HepG2 (cell line): Measurements from ENCODE around the gene TRIM36. TPM values are rescaled to one million over a fixed set of nuclear protein-coding genes. Genes with fewer than 3 reads are reported as not detected.
A peak's percentile ranks its signal among the peaks of the same experiment; 100 is the strongest.

Source experiments
- ATAC-seq: fragments of 200-7000 bp; cut with Tn5 transposase; 3 replicates; pipeline ENCODE4 v1.9.1; 2020; ENCODE audit warnings: mild to moderate bottlenecking, moderate library complexity
- BruUV-seq: library from RNA; stranded (reverse); fragments of 400-500 nt; replicated peaks from 2 replicates; lab custom pipeline; 2021; lab: Mats Ljungman, UMichigan
- CTCF ChIA-PET: fragments of 300-600 bp; formaldehyde crosslinking; extraction: SDS; loops from one replicate; lab custom pipeline; 2021; ENCODE audit warnings: low total read pairs, inconsistent platforms, low intra/inter-chr PET ratio; lab: Yijun Ruan, JAX
- POLR2A ChIA-PET: fragments of 350-600 bp; sonication (Branson Sonifier 250); formaldehyde crosslinking; loops from one replicate; lab custom pipeline; 2020; ENCODE audit warnings: antibody characterized with exemption, inconsistent platforms; lab: Yijun Ruan, JAX
- DNase-seq: peaks from one replicate; pipeline ENCODE4 v3.0.0-alpha.2; 2015; ENCODE audit warnings: low spot score
- FAIRE-seq: peaks from 3 replicates; lab custom pipeline; 2011; peaks lifted over from hg19 to GRCh38; lab: Jason Lieb, UNC
- H2AFZ ChIP-seq: one replicate; pipeline ENCODE4 v1.6.1; 2011; ENCODE audit warnings: low read length, inconsistent platforms
- H3K27ac ChIP-seq: fragments of 300-600 bp; 3 replicates; pipeline ENCODE4 v1.8.0; 2011; ENCODE audit warnings: mixed run types, mild to moderate bottlenecking, mixed read lengths, low read length, inconsistent platforms; ENCODE audit not compliant: insufficient read depth; ENCODE audit errors: extremely low read length
- H3K27me3 ChIP-seq, 2 experiments: fragments of 200-600 bp in 1 of 2; 2 replicates in 1 of 2; 3 replicates in 1 of 2; pipeline versions ENCODE4 v1.6.0 to v1.8.0; 2011; ENCODE audit warnings: low read length in 2 of 2, mild to moderate bottlenecking in 2 of 2, moderate library complexity in 2 of 2, inconsistent platforms in 1 of 2; ENCODE audit not compliant: insufficient read depth in 2 of 2, control insufficient read depth in 1 of 2
- H3K36me3 ChIP-seq, 2 experiments: fragments of 200-600 bp in 1 of 2; replicated peaks in 1 of 2; 2 replicates in 1 of 2; 3 replicates in 1 of 2; pipeline versions ENCODE4 v1.5.1 to v1.8.0; 2011; ENCODE audit warnings: low read length in 2 of 2, inconsistent platforms in 1 of 2; ENCODE audit not compliant: insufficient read depth in 2 of 2, control insufficient read depth in 1 of 2
- H3K4me1 ChIP-seq: 2 replicates; pipeline ENCODE4 v1.5.1; 2012; ENCODE audit warnings: low read length, inconsistent platforms; ENCODE audit not compliant: insufficient read depth
- H3K4me2 ChIP-seq: 2 replicates; pipeline ENCODE4 v1.6.0; 2011; ENCODE audit warnings: low read depth, low read length, inconsistent platforms
- H3K4me3 ChIP-seq, 3 experiments: fragments of 200-600 bp in 1 of 3; sonication (generic), shearing (Covaris generic) in 1 of 3; replicated peaks in 1 of 3; 2 replicates each; pipeline ENCODE4 v1.5.1; 2011 to 2016; ENCODE audit warnings: low read length in 3 of 3, inconsistent platforms in 2 of 3, low read depth in 2 of 3, mild to moderate bottlenecking in 2 of 3, control low read depth in 1 of 3, mixed read lengths in 1 of 3; ENCODE audit not compliant: insufficient read depth in 1 of 3
- H3K79me2 ChIP-seq: one replicate; pipeline ENCODE4 v1.6.1; 2011; ENCODE audit warnings: low read length, inconsistent platforms; ENCODE audit not compliant: insufficient read depth
- H3K9ac ChIP-seq: 2 replicates; pipeline ENCODE4 v1.6.0; 2011; ENCODE audit warnings: mild to moderate bottlenecking, low read depth, low read length, inconsistent platforms; ENCODE audit not compliant: insufficient read depth
- H3K9me3 ChIP-seq: 2 replicates; pipeline ENCODE4 v1.5.1; 2012; ENCODE audit warnings: mild to moderate bottlenecking, low read length
- H4K20me1 ChIP-seq: 2 replicates; pipeline ENCODE4 v1.6.0; 2011; ENCODE audit warnings: inconsistent platforms, mild to moderate bottlenecking, low read length, moderate library complexity; ENCODE audit not compliant: insufficient read depth
- FOXC1 ChIP-seq: sonication (generic); formaldehyde crosslinking; IDR thresholded peaks from 2 replicates; pipeline ENCODE4 v1.8.0; 2022; ENCODE audit warnings: mild to moderate bottlenecking, missing genetic modification reagents, borderline replicate concordance
- GABPB1 ChIP-seq: IDR thresholded peaks from 2 replicates; pipeline ENCODE4 v1.6.1; 2016; ENCODE audit warnings: mild to moderate bottlenecking, missing genetic modification reagents, moderate library complexity, missing compliant biosample characterization
- GTF2F1 ChIP-seq: fragments of 150-350 bp; IDR thresholded peaks from 2 replicates; pipeline ENCODE4 v1.6.1; 2014; ENCODE audit warnings: low read length
- HIVEP1 ChIP-seq: sonication (generic); formaldehyde crosslinking; IDR thresholded peaks from 2 replicates; pipeline ENCODE4 v1.4.0; 2020; ENCODE audit warnings: mild to moderate bottlenecking, missing genetic modification reagents
- HNF4G ChIP-seq, 2 experiments: sonication (generic) in 1 of 2; formaldehyde crosslinking in 1 of 2; IDR thresholded peaks; 2 replicates each; pipeline versions ENCODE4 v1.4.0 to v1.6.1; 2011 to 2020; ENCODE audit warnings: borderline replicate concordance in 2 of 2, low read depth in 2 of 2, mild to moderate bottlenecking in 2 of 2, low read length in 1 of 2, missing genetic modification reagents in 1 of 2, moderate library complexity in 1 of 2
- ISL2 ChIP-seq: sonication (generic); formaldehyde crosslinking; IDR thresholded peaks from 2 replicates; pipeline ENCODE4 v1.5.0; 2020; ENCODE audit warnings: missing genetic modification reagents
- KAT2B ChIP-seq: fragments of 150-350 bp; IDR thresholded peaks from 2 replicates; pipeline ENCODE4 v1.6.1; 2014; ENCODE audit warnings: low read depth, low read length, borderline replicate concordance
- NFIC ChIP-seq: IDR thresholded peaks from 2 replicates; pipeline ENCODE4 v1.6.1; 2012; ENCODE audit warnings: mild to moderate bottlenecking, low read length, inconsistent platforms
- PCBP2 ChIP-seq: fragments of 200-400 bp; formaldehyde crosslinking; optimal IDR thresholded peaks from 2 replicates; pipeline ENCODE3; 2018; ENCODE audit warnings: low read length, low read depth; ENCODE audit not compliant: poor library complexity, severe bottlenecking
- RFXAP ChIP-seq: sonication (generic); formaldehyde crosslinking; IDR thresholded peaks from 2 replicates; pipeline ENCODE4 v1.4.0; 2020; ENCODE audit warnings: missing genetic modification reagents, borderline replicate concordance
- SMARCE1 ChIP-seq: fragments of 450-650 bp; IDR thresholded peaks from 2 replicates; pipeline ENCODE4 v1.6.1; 2017; ENCODE audit warnings: borderline replicate concordance
- SP4 ChIP-seq: sonication (generic); formaldehyde crosslinking; IDR thresholded peaks from 2 replicates; pipeline ENCODE4 v1.8.1; 2023; ENCODE audit warnings: mild to moderate bottlenecking, missing genetic modification reagents
- ZFP82 ChIP-seq: sonication (generic); formaldehyde crosslinking; IDR thresholded peaks from 2 replicates; pipeline ENCODE4 v1.5.1; 2020; ENCODE audit warnings: mild to moderate bottlenecking, missing genetic modification reagents, borderline replicate concordance
- ZNF292 ChIP-seq: sonication (generic); formaldehyde crosslinking; IDR thresholded peaks from 2 replicates; pipeline ENCODE4 v1.8.1; 2022; ENCODE audit warnings: mild to moderate bottlenecking, low read depth, missing genetic modification reagents, borderline replicate concordance
- WGBS: methylation state at CpG from one replicate; pipeline ENCODE4 v1.1.6; 2017; ENCODE audit warnings: low lambda C conversion rate; 5-methylcytosine and 5-hydroxymethylcytosine counted together
- in situ Hi-C: cut with HindIII; loops from 2 replicates; pipeline ENCODE4 v1.10.0; 2017; ENCODE audit warnings: low pct_unique_long_range_greater_than_20kb; ENCODE audit not compliant: extremely low pct_ligation_motif_present
- intact Hi-C: fragments of 100-400 bp; cut with micrococcal nuclease; formaldehyde crosslinking; loops from one replicate; pipeline ENCODE4 v1.10.0; 2022; ENCODE audit not compliant: unreplicated experiment
- polyA plus RNA-seq, 8 experiments: library from polyadenylated mRNA; depleted of rRNA in 3 of 8; stranded (reverse) in 7 of 8; unstranded in 1 of 8; fragments of >200 nt; fragmentation: Illumina TruSeq in 4 of 8; extraction: Trizol in 4 of 8; gene quantifications; 2 replicates each; pipeline versions ENCODE4 v1.2.1 to v1.2.3, GENCODE V29; 2011 to 2016; ENCODE audit warnings: low read depth in 4 of 8, missing spikeins in 1 of 8, mixed read lengths in 1 of 8; ENCODE audit not compliant: insufficient read depth in 1 of 8
- total RNA-seq, 5 experiments: library from RNA; depleted of rRNA; stranded (reverse); fragments of >200 nt; fragmentation: Illumina TruSeq; extraction: Trizol; gene quantifications; 2 replicates each; pipeline ENCODE4 v1.2.3, GENCODE V29; 2016; ENCODE audit warnings: low read depth in 1 of 5
- TF ChIP-seq, protein P1 (sequence below): sonication (generic); formaldehyde crosslinking; IDR thresholded peaks from 2 replicates; pipeline ENCODE4 v1.4.0; 2020; ENCODE audit warnings: missing genetic modification reagents

Gene TRIM36
- total and polyA plus RNA-seq, 2 of the 13 experiments (the other 11 are each of a cell fraction or from before 2014, with no cell fraction given): 1.7 to 2.4 TPM

- in situ Hi-C loops: no loop called here
- TF ChIP-seq GTF2F1: no peak
- BruUV-seq: no TSS peak
- Histone ChIP-seq H3K79me2 (no peaks in the 10 kb centered on the region), H3K4me2 (no peak overlapping the region), H3K4me1 (no peaks in the 10 kb centered on the region), H3K4me3 (no peak overlapping the region), H3K27me3 (no peaks in the 10 kb centered on the region), H4K20me1 (no peaks in the 10 kb centered on the region), H2AFZ (no peak overlapping the region), H3K36me3 (no peaks in the 10 kb centered on the region), H3K9ac (no peak overlapping the region), H3K27ac (no peak overlapping the region), H3K9me3 (no peaks in the 10 kb centered on the region)
- WGBS: 40% methylated on average over 1 of the region's 1 CpG
- CTCF ChIA-PET: no interaction called here
- FAIRE-seq: peak; percentile 44
- intact Hi-C loops: no loop called here
- no peak for DNase-seq
- POLR2A ChIA-PET: no interaction called here
- ATAC-seq: no peak
These were observed 45.0 kb downstream of the TRIM36 start for GRCh38 chr5:115124741-115125140.

DNA sequence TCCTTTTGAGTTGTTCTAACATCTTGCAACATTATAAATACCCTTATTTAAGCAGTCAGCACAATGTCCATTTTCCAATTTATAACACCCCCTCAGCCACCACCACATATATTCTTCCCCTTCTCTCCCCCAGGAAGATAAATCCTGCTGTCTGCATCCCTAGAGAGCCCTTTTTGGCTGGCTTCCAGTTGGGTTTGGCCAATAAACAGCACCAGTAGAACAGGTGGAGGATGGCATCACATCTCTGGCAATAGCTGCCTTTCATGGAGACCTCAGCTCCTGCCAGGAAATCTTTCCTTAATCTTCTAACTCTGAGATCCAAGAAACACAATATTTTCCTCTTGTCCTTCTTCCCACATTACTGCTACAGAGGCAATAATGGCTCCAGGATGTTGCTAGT is 53.7 kb downstream of the TRIM36 start:
- in situ Hi-C loops (no loop called here), intact Hi-C loops (no loop called here)
- no peaks in the 10 kb centered on the region for H3K36me3 ChIP-seq
- no peak for FAIRE-seq
- H3K9ac ChIP-seq: no peak overlapping the region
- no peak overlapping the region for H2AFZ ChIP-seq
- H3K27me3 ChIP-seq: no peaks in the 10 kb centered on the region
- no peaks in the 10 kb centered on the region for H4K20me1 ChIP-seq
- ATAC-seq: no peak
- no TSS peak for BruUV-seq
- H3K4me2 ChIP-seq: no peak overlapping the region
- ChIA-PET POLR2A (no interaction called here), CTCF (no interaction called here)
- no peaks in the 10 kb centered on the region for H3K79me2 ChIP-seq
- no peaks in the 10 kb centered on the region for H3K9me3 ChIP-seq
- DNase-seq: no peak
- H3K27ac ChIP-seq: no peak overlapping the region
- H3K4me1 ChIP-seq: no peaks in the 10 kb centered on the region
- H3K4me3 ChIP-seq: no peak overlapping the region
- TF ChIP-seq, protein P1, sequence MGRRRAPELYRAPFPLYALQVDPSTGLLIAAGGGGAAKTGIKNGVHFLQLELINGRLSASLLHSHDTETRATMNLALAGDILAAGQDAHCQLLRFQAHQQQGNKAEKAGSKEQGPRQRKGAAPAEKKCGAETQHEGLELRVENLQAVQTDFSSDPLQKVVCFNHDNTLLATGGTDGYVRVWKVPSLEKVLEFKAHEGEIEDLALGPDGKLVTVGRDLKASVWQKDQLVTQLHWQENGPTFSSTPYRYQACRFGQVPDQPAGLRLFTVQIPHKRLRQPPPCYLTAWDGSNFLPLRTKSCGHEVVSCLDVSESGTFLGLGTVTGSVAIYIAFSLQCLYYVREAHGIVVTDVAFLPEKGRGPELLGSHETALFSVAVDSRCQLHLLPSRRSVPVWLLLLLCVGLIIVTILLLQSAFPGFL (CRISPR knock-in tag): no peak
- TF ChIP-seq GABPB1 (CRISPR knock-in tag) (no peak), SMARCE1 (no peak), NFIC (no peak), ZFP82 (CRISPR knock-in tag) (no peak), SP4 (CRISPR knock-in tag) (no peak), KAT2B (no peak), PCBP2 (no peak), ZNF292 (no peak), HNF4G (IDR thresholded peaks at IDR 0.05; ENCODE audit: borderline replicate concordance, low read depth, low read length) (no peak), HNF4G (CRISPR knock-in tag; IDR thresholded peaks at IDR 0.05; ENCODE audit: borderline replicate concordance, low read depth) (no peak), FOXC1 (CRISPR knock-in tag) (no peak), HIVEP1 (CRISPR knock-in tag) (no peak), RFXAP (CRISPR knock-in tag) (no peak), ISL2 (no peak)
